GM10266 (cell line): ENCODE data around the gene TUFT1.

ENCODE experiments used
- DNase-seq: peaks from one replicate; pipeline ENCODE4 v3.0.0; 2012; ENCODE audit errors: extremely low spot score
- TF ChIP-seq, protein P1 (sequence below): IDR thresholded peaks from 2 replicates; pipeline ENCODE4 v1.5.1; 2012; ENCODE audit warnings: mild to moderate bottlenecking, low read depth; ENCODE audit not compliant: control insufficient read depth, insufficient read depth; ENCODE audit errors: missing control alignments

The TUFT1 gene

DNA sequence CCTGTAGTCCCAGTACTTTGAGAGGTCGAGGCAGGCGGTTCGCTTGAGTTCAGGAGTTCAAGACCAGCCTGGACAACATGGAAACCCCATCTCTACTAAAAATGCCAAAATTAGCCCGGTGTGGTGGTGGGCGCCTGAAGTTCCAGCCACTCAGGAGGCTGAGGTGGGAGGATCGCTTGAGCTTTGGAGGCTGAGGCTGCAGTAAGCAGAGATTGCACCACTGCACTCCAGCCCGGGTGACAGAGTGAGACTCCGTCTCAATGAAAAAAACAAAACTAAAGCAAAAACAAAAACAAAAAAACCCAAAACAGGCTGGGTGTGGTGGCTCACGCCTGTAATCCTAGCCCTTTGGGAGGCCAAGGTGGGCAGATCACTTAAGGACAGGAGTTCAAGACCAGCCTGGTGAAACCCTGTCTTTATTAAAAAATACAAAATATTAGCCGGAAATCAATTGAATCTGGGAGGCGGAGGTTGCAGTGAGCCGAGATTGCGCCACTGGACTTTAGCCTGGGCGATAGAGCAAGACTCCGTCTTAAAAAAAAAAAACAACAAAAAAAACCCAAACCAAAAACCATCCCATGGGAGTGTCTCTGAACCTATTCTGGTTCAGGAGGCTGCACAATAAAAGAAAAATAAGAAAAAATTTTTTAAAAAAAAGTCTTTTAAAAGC is 30.6 kb upstream of the TUFT1 start:
- TF ChIP-seq, protein P1, sequence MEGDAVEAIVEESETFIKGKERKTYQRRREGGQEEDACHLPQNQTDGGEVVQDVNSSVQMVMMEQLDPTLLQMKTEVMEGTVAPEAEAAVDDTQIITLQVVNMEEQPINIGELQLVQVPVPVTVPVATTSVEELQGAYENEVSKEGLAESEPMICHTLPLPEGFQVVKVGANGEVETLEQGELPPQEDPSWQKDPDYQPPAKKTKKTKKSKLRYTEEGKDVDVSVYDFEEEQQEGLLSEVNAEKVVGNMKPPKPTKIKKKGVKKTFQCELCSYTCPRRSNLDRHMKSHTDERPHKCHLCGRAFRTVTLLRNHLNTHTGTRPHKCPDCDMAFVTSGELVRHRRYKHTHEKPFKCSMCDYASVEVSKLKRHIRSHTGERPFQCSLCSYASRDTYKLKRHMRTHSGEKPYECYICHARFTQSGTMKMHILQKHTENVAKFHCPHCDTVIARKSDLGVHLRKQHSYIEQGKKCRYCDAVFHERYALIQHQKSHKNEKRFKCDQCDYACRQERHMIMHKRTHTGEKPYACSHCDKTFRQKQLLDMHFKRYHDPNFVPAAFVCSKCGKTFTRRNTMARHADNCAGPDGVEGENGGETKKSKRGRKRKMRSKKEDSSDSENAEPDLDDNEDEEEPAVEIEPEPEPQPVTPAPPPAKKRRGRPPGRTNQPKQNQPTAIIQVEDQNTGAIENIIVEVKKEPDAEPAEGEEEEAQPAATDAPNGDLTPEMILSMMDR = no peak
- DNase-seq = no peak

DNA sequence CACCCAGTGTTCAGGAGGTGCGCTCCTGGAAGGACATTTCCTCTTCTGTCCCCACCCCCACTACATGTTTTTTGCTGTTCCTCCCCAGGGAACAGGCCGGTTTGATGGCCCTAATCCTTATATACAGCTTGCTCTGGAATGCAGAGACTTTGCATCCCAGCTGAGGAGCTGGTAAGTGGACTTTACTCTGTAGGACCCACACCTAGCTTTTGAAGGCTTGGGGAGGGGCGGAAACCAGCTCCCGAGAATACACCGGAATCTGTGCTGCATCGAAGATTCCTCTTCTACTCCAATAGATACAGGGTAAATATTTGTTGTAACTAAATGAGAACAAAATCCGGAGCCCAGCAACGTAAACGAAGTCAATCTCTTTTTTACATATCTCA is 30.1 kb upstream of the TUFT1 start:
- TF ChIP-seq, protein P1 = no peak
- DNase-seq = no peak

DNA sequence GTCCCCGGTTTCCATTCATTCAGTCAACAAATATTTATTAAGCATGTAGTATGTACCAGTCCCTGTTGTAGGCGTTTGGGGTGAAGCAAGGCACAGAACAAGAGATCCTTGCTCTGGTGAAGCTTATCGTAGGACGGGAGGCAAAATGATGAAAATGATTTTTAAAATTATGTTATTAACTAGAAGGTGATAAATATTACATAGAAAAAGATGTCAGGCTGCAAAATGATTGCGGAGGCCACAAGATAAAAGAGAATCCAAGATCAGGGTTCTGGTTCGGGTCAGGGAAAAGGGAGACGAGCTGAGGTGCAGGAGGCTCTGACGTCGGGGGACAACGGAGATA is 29.5 kb upstream of the TUFT1 start:
- TF ChIP-seq, protein P1 = no peak
- no peak for DNase-seq

DNA sequence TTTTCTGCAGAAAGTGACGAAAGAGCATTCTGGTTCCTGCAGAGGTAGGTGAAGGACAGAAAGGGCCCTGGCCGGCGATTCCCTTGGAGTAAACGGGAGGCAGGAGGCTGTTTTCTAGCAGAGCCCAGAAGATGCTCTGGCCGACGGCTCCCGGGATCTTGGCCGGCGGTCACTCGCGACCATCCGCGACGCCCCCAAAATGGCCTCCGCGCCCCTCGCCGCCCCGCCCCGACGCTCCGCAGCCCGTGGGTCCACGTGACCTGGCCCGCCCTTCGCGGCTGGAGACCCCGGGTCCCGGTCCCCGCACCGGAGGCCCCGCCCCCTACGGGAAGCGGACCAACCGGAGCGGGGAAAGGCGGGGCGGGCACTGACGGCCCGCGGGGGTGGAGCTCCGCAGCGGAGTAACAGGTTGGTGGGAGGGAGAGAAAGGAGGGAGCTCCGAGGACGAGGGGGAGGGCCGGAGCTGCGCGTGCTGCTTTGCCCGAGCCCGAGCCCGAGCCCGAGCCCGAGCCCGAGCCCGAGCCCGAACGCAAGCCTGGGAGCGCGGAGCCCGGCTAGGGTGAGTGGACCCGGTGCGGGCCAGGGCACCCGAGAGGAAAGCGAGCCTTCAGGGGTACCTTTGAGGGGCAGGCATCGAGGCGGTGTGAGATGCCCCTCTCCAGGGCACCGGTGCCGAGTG is 29.0 kb upstream of the TUFT1 start, which contains the start of gene CGN:
CGN (plus strand) TSS at position 431 of the 679 bp plus-strand sequence. CDS start 7,133 bp downstream, outside the sequence.
- peak; percentile 86 for DNase-seq
- TF ChIP-seq, protein P1 = no peak

DNA sequence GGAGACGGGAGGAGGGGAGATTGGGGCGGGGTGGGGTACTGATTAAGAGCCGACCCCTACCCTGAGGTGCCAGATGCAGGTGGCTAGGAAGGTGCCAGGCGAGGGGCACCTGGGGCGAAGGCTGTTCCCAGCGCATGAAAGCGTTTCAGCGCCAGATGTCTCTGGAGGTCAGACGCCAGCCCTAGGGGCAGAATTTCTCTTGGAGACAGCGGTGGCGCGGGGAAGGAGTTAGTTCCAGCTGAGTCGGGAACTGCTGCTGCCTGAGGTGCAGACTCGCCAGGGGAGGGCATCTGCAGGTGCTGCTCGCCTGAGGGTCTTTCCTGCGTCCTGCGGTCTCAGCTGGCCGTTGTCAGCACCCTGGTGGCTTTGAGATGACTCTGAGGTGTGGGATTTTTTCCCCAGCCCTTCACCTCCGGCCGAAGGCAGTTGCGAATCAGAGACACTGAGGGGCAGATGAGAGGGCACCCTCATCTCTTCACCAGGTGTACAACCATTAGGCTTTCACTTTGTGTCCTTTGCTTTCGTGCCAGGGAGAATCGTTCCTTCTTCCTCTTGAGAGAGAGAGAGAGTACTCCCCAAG is 28.4 kb upstream of the TUFT1 start:
- TF ChIP-seq, protein P1 = no peak
- peak; percentile 38 for DNase-seq

DNA sequence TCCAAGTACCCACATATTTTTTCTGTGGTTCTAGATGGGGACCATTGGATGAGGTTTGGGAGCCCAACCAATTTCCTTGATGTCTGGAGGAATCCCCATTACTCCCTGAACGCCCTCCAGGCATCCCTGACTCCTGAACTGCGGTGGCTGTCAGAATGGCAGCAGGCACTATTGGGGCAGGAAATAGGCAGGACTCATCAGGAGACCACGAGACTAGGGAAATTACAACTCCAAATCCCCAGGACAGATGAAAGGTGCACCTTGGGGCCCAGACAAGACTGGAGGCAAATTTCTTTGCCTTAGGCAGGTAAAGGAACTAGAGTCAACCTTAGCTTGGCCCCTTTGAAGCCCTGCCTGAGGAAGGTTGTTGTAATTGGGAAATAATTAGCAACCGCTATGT is 27.8 kb upstream of the TUFT1 start:
- TF ChIP-seq, protein P1 = no peak
- no peak for DNase-seq

DNA sequence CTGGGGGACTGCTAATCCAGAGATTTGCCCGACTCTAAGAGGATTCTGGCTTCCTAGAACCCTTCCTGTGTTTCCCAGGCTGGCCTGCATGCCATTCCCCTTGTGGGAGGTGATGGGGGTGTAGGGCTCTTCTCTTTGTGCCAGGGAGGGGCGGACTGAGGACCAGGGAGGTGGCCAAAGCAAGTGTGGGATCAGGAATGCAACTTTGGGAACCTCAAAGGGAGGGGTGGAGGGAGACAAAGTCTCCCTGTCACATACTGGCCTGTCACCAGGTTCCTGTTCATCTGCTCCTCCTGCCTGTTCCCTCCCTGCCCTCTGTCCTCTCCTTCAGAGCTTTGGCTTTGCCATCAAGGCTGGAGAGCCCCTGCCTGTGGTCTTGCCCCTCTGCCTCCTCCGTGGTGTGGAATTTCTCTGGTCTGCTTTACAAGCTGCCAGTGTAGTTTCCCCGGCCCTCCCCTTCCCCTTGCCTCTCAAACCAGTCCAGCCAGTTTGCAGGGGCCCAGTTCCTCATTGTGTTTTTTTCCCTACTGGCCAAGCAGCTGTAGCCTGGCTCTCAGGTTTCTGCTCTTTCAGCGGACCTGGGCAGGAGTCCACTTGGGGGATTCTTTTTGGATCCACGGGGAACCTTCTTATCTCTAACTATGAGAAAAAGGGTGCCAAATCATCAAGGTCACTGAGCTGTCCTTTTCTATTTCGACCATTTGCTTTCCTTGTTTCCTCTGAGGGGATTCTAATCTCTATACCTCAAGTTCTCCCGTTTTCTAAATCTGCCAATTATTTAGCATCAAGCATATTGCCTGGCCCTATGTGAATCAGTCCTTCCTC is 27.1 kb upstream of the TUFT1 start:
- TF ChIP-seq, protein P1 = no peak
- DNase-seq = no peak
